ENCODE data around the gene IRF6. TPM values are rescaled to one million over a fixed set of nuclear protein-coding genes. Genes with fewer than 3 reads are reported as not detected.

Gene IRF6
- total and polyA plus RNA-seq, 2 of the 8 experiments (the other 6 are each of a cell fraction or from before 2014, with no cell fraction given) = 9.6 to 13.4 TPM

DNA sequence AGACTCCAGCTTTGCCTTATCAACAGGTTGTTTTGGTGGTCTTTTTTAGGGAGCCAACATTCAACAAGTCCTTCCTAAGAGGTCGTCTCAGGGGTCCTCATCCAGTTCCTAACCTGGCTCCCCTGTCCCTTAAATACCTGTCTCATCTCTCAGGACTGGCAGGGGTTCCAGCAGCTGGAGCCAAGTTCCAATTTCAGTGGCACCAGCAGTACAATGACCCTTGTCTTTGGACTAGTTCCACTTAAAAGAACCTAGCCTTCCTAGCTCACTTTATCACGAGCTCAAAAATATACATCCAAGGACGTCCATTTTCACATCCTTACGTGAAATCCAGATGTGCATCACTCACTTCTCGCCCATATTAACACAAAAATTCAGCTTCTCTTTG is 68.8 kb downstream of the IRF6 start:
- Histone ChIP-seq H3K4me2 (ENCODE audit: insufficient read depth in 1 of 2, low read depth in 2 of 2, low read length in 2 of 2) (no peak overlapping the region), H3K4me1 (replicated peaks in 1 of 4; ENCODE audit: control insufficient read depth in 3 of 4, insufficient read depth in 4 of 4, low read length in 3 of 4) (no peaks in the 10 kb centered on the region), H3K27me3 (replicated peaks in 1 of 4; ENCODE audit: control insufficient read depth in 3 of 4, extremely low read depth in 1 of 4, insufficient read depth in 3 of 4, low read length in 3 of 4) (no peaks in the 10 kb centered on the region), H2AK5ac (ENCODE audit: low read depth, low read length) (no peak overlapping the region), H4K20me1 (replicated peaks in 1 of 2; ENCODE audit: control insufficient read depth in 1 of 2, insufficient read depth in 2 of 2, low read length in 2 of 2) (no peaks in the 10 kb centered on the region), H3K23me2 (ENCODE audit: low read depth, low read length) (no peaks in the 10 kb centered on the region), H2BK5ac (ENCODE audit: low read depth, low read length) (no peak overlapping the region), H3K36me3 (ENCODE audit: control insufficient read depth in 2 of 4, insufficient read depth in 4 of 4, low read length in 3 of 4) (no peaks in the 10 kb centered on the region), H3K56ac (replicated peaks; ENCODE audit: insufficient read length, low read depth, low read length) (no peak overlapping the region), H2BK15ac (ENCODE audit: low read length) (no peak overlapping the region), H4K5ac (ENCODE audit: insufficient read length, low read depth, low read length) (no peak overlapping the region), H3K79me1 (ENCODE audit: low read depth, low read length) (no peaks in the 10 kb centered on the region), H3K4me3 (ENCODE audit: extremely low read depth in 1 of 4, insufficient read depth in 2 of 4, low read depth in 3 of 4, low read length in 4 of 4) (no peak overlapping the region), H3K18ac (ENCODE audit: extremely low read depth, low read length) (no peak overlapping the region), H4K91ac (replicated peaks; ENCODE audit: insufficient read length, low read length) (no peak overlapping the region), H2BK12ac (ENCODE audit: low read depth, low read length) (no peak overlapping the region), H3K79me2 (ENCODE audit: control insufficient read depth in 1 of 2, insufficient read depth in 2 of 2, low read length in 2 of 2) (no peaks in the 10 kb centered on the region), H2BK120ac (replicated peaks; ENCODE audit: low read depth, low read length) (no peak overlapping the region), H3K4ac (replicated peaks; ENCODE audit: insufficient read length, low read depth, low read length) (no peak overlapping the region), H3K23ac (ENCODE audit: insufficient read length) (no peak overlapping the region), H2AFZ (ENCODE audit: low read length) (no peak overlapping the region), H3K9ac (replicated peaks in 1 of 4; ENCODE audit: extremely low read depth in 1 of 4, low read depth in 3 of 4, low read length in 3 of 4) (no peak overlapping the region), H3K14ac (ENCODE audit: insufficient read length) (no peak overlapping the region), H3K9me3 (ENCODE audit: insufficient read depth in 2 of 2, low read depth in 1 of 2, low read length in 1 of 2) (no peaks in the 10 kb centered on the region), H2BK20ac (ENCODE audit: low read length) (no peak overlapping the region), H4K8ac (ENCODE audit: extremely low read depth, insufficient read depth, low read length) (no peak overlapping the region), H3K27ac (ENCODE audit: low read depth, low read length) (no peak overlapping the region)
- TF ChIP-seq SP1 (IDR thresholded peaks at IDR 0.05; ENCODE audit: low read depth, low read length) = no peak
- TF ChIP-seq SIRT6 (IDR thresholded peaks at IDR 0.05; ENCODE audit: low read length) = no peak
- no peak for TF ChIP-seq RFX5 (IDR thresholded peaks at IDR 0.05; ENCODE audit: borderline replicate concordance, low read depth, low read length)
- no peak for TF ChIP-seq TBP (IDR thresholded peaks at IDR 0.05; ENCODE audit: low read depth, low read length)
- TF ChIP-seq CBX5 (IDR thresholded peaks at IDR 0.05; ENCODE audit: low read depth, low read length) = no peak
- 90% methylated on average over 5 of the region's 5 CpGs; no CpG with 5 or more reads in 1 of the 2 experiments for WGBS, 2 experiments (ENCODE audit: extremely low coverage in 1 of 2, insufficient coverage in 1 of 2, insufficient read length in 1 of 2, insufficient replicate concordance in 2 of 2, low coverage in 1 of 2, low lambda C conversion rate in 2 of 2, missing lambda C conversion rate in 1 of 2)
- ChIA-PET CTCF (ENCODE audit: partially characterized antibody) (interaction anchor here (1.0 to 4.5 kb wide), 9 partner anchors 9 to 1736 kb away, joined by 3 to 31 read pairs (median 4); no protein-coding TSS in a partner anchor), POLR2A (ENCODE audit: partially characterized antibody) (no interaction called here)
- DNase-seq (ENCODE audit: low read depth in 1 of 2, low spot score in 2 of 2) = no peak
- no peak for FAIRE-seq

Measured in H1 (cell line).